MCF 10A (cell line): Measurements from ENCODE around the gene NSUN3. TPM values are rescaled to one million over a fixed set of nuclear protein-coding genes. Genes with fewer than 3 reads are reported as not detected.

Source experiments
- BruUV-seq: library from RNA; stranded (reverse); fragments of 400-500 nt; replicated peaks from 2 replicates; lab custom pipeline; 2021; lab: Mats Ljungman, UMichigan
- CTCF ChIA-PET: fragments of 300-600 bp; sonication (Branson Sonifier 250); formaldehyde crosslinking; extraction: SDS; loops from one replicate; lab custom pipeline; 2021; ENCODE audit warnings: antibody characterized with exemption, inconsistent platforms; lab: Yijun Ruan, JAX
- POLR2A ChIA-PET: fragments of 300-600, 350-650 bp; sonication (Branson Sonifier 250); formaldehyde crosslinking; extraction: SDS; loops from one replicate; lab custom pipeline; 2020; ENCODE audit warnings: antibody characterized with exemption, inconsistent platforms; lab: Yijun Ruan, JAX
- DNase-seq: peaks from one replicate; pipeline ENCODE4 v3.0.0-alpha.2; 2018; ENCODE audit not compliant: unreplicated experiment
- H3K27ac Mint-ChIP-seq: one replicate; pipeline ENCODE4 v1.8.0; 2022; ENCODE audit warnings: mild to moderate bottlenecking, low read depth, mixed read lengths; ENCODE audit not compliant: unreplicated experiment
- H3K27me3 Mint-ChIP-seq: one replicate; pipeline ENCODE4 v1.8.0; 2022; ENCODE audit warnings: mixed read lengths; ENCODE audit not compliant: insufficient read depth, unreplicated experiment
- H3K36me3 Mint-ChIP-seq: one replicate; pipeline ENCODE4 v1.8.0; 2022; ENCODE audit warnings: mild to moderate bottlenecking, moderate library complexity, mixed read lengths; ENCODE audit not compliant: insufficient read depth, unreplicated experiment
- H3K4me1 Mint-ChIP-seq: one replicate; pipeline ENCODE4 v1.8.0; 2022; ENCODE audit warnings: mixed read lengths; ENCODE audit not compliant: insufficient read depth, unreplicated experiment
- H3K4me3 Mint-ChIP-seq: one replicate; pipeline ENCODE4 v1.8.0; 2022; ENCODE audit warnings: mild to moderate bottlenecking, moderate library complexity, mixed read lengths; ENCODE audit not compliant: unreplicated experiment
- H3K9me3 Mint-ChIP-seq: one replicate; pipeline ENCODE4 v1.8.0; 2022; ENCODE audit warnings: mixed read lengths; ENCODE audit not compliant: unreplicated experiment
- CTCF ChIP-seq: fragments of 200-600 bp; IDR thresholded peaks from one replicate; pipeline ENCODE4 v1.8.0; 2022; ENCODE audit warnings: antibody characterized with exemption, mild to moderate bottlenecking; ENCODE audit not compliant: unreplicated experiment
- intact Hi-C: fragments of 100-400 bp; cut with micrococcal nuclease; formaldehyde crosslinking; loops from 2 replicates; pipeline ENCODE4 v1.14.1; 2022
- total RNA-seq: library from RNA; stranded (reverse); gene quantifications from 2 replicates; pipeline ENCODE4 v1.2.3, GENCODE V29; 2022

Gene NSUN3
- total RNA-seq, 1 experiment from 2014 or later: 13.0 TPM

GRCh38 chr3:94093151-94093550 is 30.3 kb downstream of the NSUN3 start:
- no TSS peak for BruUV-seq
- Mint-ChIP-seq H3K27me3 (no peaks in the 10 kb centered on the region), H3K36me3 (peaks cover 42% of the 10 kb centered on the region), H3K27ac (no peak overlapping the region), H3K4me3 (no peak overlapping the region), H3K9me3 (no peaks in the 10 kb centered on the region), H3K4me1 (no peaks in the 10 kb centered on the region)
- ChIA-PET CTCF (no interaction called here), POLR2A (no interaction called here)
- no peak for TF ChIP-seq CTCF
- intact Hi-C loops: no loop called here
- no peak for DNase-seq

- Mint-ChIP-seq H3K36me3 (peaks cover 50% of the 10 kb centered on the region), H3K27me3 (no peaks in the 10 kb centered on the region), H3K4me1 (no peaks in the 10 kb centered on the region), H3K4me3 (no peak overlapping the region), H3K9me3 (no peaks in the 10 kb centered on the region), H3K27ac (no peak overlapping the region)
- intact Hi-C loops: no loop called here
- no TSS peak for BruUV-seq
- DNase-seq: no peak
- CTCF ChIA-PET: interaction anchor here (0.6 to 1.6 kb wide), 5 partner anchors 9 to 149 kb away, joined by 3 to 4 read pairs (median 4); no protein-coding TSS in a partner anchor
- POLR2A ChIA-PET: no interaction called here
- no peak for TF ChIP-seq CTCF
Measured at GRCh38 chr3:94095111-94095510, 32.2 kb downstream of the NSUN3 start.

GRCh38 chr3:94098452-94098851 is 35.6 kb downstream of the NSUN3 start:
- no TSS peak for BruUV-seq
- POLR2A ChIA-PET: interaction anchor here (0.6 kb wide), 1 partner anchor 153 kb away, joined by 3 read pairs; no protein-coding TSS in a partner anchor

GRCh38 chr3:94099311-94099710 is 36.5 kb downstream of the NSUN3 start:
- TF ChIP-seq CTCF: no peak
- POLR2A ChIA-PET: no interaction called here
- Mint-ChIP-seq H3K4me3 (no peak overlapping the region), H3K27me3 (no peaks in the 10 kb centered on the region), H3K36me3 (peaks cover 45% of the 10 kb centered on the region), H3K27ac (no peak overlapping the region), H3K9me3 (no peaks in the 10 kb centered on the region), H3K4me1 (no peaks in the 10 kb centered on the region)
- intact Hi-C loops: no loop called here
- CTCF ChIA-PET: interaction anchor here (1.6 kb wide), 1 partner anchor 10 kb away, joined by 3 read pairs; no protein-coding TSS in a partner anchor
- no peak for DNase-seq
- no TSS peak for BruUV-seq

More at GRCh38 chr3:94098452-94098851, 35.6 kb downstream of the NSUN3 start:
- H3K4me1 Mint-ChIP-seq: no peaks in the 10 kb centered on the region
- H3K27me3 Mint-ChIP-seq: no peaks in the 10 kb centered on the region
- DNase-seq: peak; percentile 22
- H3K9me3 Mint-ChIP-seq: no peaks in the 10 kb centered on the region
- H3K4me3 Mint-ChIP-seq: no peak overlapping the region
- peaks cover 46% of the 10 kb centered on the region for H3K36me3 Mint-ChIP-seq
- H3K27ac Mint-ChIP-seq: peak overlapping the region; percentile 0
- CTCF ChIA-PET: interaction anchor here (1.6 kb wide), 1 partner anchor 9 kb away, joined by 3 read pairs; no protein-coding TSS in a partner anchor
- intact Hi-C loops: no loop called here
- TF ChIP-seq CTCF: no peak
